GM23338 (cell line): Measurements from ENCODE around the gene TSPAN4.

Experiments used
- CREB1 ChIP-seq: fragments of 250-450 bp; sonication (Bioruptor Pico); IDR thresholded peaks from 2 replicates; pipeline ENCODE4 v1.5.0; 2020; ENCODE audit warnings: low read depth, mild to moderate bottlenecking, moderate library complexity
- CTCF ChIP-seq, 2 experiments: fragments of 200-600 bp in 1 of 2; sonication (generic) in 1 of 2; conservative IDR thresholded peaks; 2 replicates each; pipeline versions ENCODE4 v1.5.1 to v1.6.1; 2016 to 2017; ENCODE audit warnings: antibody characterized with exemption in 2 of 2, low read depth in 2 of 2, mild to moderate bottlenecking in 2 of 2, moderate library complexity in 1 of 2
- EZH2 ChIP-seq: fragments of 200-600 bp; sonication (generic); IDR thresholded peaks from one replicate; pipeline ENCODE4 v1.8.0; 2017; ENCODE audit warnings: antibody characterized with exemption, mild to moderate bottlenecking, low read depth; ENCODE audit not compliant: unreplicated experiment
- EZH2phosphoT487 ChIP-seq: fragments of 200-600 bp; sonication (generic); IDR thresholded peaks from one replicate; pipeline ENCODE4 v1.8.1; 2018; ENCODE audit warnings: antibody characterized with exemption; ENCODE audit not compliant: unreplicated experiment
- POLR2AphosphoS5 ChIP-seq: IDR thresholded peaks from 2 replicates; pipeline ENCODE4 v1.6.1; 2016; ENCODE audit warnings: antibody characterized with exemption, low read depth
- ZNF114 ChIP-seq: fragments of 250-450 bp; sonication (Bioruptor Pico); IDR thresholded peaks from 2 replicates; pipeline ENCODE4 v1.5.0; 2020; ENCODE audit warnings: mild to moderate bottlenecking, moderate library complexity
- TF ChIP-seq, protein P1 (sequence below): IDR thresholded peaks from one replicate; pipeline ENCODE4 v1.6.1; 2018; ENCODE audit warnings: antibody characterized with exemption; ENCODE audit not compliant: unreplicated experiment

- TF ChIP-seq CTCF (conservative IDR thresholded peaks at IDR 0.05; ENCODE audit: low read depth in 2 of 2), result no peak
- TF ChIP-seq, protein P1, sequence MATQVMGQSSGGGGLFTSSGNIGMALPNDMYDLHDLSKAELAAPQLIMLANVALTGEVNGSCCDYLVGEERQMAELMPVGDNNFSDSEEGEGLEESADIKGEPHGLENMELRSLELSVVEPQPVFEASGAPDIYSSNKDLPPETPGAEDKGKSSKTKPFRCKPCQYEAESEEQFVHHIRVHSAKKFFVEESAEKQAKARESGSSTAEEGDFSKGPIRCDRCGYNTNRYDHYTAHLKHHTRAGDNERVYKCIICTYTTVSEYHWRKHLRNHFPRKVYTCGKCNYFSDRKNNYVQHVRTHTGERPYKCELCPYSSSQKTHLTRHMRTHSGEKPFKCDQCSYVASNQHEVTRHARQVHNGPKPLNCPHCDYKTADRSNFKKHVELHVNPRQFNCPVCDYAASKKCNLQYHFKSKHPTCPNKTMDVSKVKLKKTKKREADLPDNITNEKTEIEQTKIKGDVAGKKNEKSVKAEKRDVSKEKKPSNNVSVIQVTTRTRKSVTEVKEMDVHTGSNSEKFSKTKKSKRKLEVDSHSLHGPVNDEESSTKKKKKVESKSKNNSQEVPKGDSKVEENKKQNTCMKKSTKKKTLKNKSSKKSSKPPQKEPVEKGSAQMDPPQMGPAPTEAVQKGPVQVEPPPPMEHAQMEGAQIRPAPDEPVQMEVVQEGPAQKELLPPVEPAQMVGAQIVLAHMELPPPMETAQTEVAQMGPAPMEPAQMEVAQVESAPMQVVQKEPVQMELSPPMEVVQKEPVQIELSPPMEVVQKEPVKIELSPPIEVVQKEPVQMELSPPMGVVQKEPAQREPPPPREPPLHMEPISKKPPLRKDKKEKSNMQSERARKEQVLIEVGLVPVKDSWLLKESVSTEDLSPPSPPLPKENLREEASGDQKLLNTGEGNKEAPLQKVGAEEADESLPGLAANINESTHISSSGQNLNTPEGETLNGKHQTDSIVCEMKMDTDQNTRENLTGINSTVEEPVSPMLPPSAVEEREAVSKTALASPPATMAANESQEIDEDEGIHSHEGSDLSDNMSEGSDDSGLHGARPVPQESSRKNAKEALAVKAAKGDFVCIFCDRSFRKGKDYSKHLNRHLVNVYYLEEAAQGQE, result no peak
- TF ChIP-seq EZH2, result no peak
- TF ChIP-seq POLR2AphosphoS5, result no peak; the same call in 1 of the 2 replicates
- no peak for TF ChIP-seq EZH2phosphoT487
- TF ChIP-seq ZNF114 (CRISPR knock-in tag), result no peak
- no peak for TF ChIP-seq CREB1
Observed at GRCh38 chr11:849951-850774, 7.5 kb downstream of the TSPAN4 start.
